ENCODE results near the gene IDI1. TPM values are rescaled to one million over a fixed set of nuclear protein-coding genes. Genes with fewer than 3 reads are reported as not detected.
A peak's percentile ranks its signal among the peaks of the same experiment; 100 is the strongest.

The IDI1 gene
- total and polyA plus RNA-seq, 3 donors from 2014 or later, result 36.9 to 52.1 (median 43.7) TPM

- 30 to 31% methylated on average over 5 of the region's 5 CpGs for WGBS, 2 donors
- peak; percentile 37 for DNase-seq
- peak overlapping the region; percentile 73 to 85 for H3K4me3 ChIP-seq
- H3K27ac ChIP-seq, result peak overlapping the region; percentile 99
- H3K36me3 ChIP-seq (ENCODE audit: low read depth, missing control alignments), result no peaks in the 10 kb centered on the region
- no peaks in the 10 kb centered on the region for H3K9me3 ChIP-seq
- intact Hi-C loops (cut with DNase I; ENCODE audit: low total_unique reads), result no loop called here
- no peak for TF ChIP-seq POLR2A (IDR thresholded peaks at IDR 0.05)
- TF ChIP-seq, protein P1, sequence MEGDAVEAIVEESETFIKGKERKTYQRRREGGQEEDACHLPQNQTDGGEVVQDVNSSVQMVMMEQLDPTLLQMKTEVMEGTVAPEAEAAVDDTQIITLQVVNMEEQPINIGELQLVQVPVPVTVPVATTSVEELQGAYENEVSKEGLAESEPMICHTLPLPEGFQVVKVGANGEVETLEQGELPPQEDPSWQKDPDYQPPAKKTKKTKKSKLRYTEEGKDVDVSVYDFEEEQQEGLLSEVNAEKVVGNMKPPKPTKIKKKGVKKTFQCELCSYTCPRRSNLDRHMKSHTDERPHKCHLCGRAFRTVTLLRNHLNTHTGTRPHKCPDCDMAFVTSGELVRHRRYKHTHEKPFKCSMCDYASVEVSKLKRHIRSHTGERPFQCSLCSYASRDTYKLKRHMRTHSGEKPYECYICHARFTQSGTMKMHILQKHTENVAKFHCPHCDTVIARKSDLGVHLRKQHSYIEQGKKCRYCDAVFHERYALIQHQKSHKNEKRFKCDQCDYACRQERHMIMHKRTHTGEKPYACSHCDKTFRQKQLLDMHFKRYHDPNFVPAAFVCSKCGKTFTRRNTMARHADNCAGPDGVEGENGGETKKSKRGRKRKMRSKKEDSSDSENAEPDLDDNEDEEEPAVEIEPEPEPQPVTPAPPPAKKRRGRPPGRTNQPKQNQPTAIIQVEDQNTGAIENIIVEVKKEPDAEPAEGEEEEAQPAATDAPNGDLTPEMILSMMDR (IDR thresholded peaks at IDR 0.05), result no peak
- H3K4me1 ChIP-seq, result peaks cover 15% of the 10 kb centered on the region
- no peaks in the 10 kb centered on the region for H3K27me3 ChIP-seq
Observed at GRCh38 chr10:1050145-1050544, 1.2 kb upstream of the IDI1 start.

DNA sequence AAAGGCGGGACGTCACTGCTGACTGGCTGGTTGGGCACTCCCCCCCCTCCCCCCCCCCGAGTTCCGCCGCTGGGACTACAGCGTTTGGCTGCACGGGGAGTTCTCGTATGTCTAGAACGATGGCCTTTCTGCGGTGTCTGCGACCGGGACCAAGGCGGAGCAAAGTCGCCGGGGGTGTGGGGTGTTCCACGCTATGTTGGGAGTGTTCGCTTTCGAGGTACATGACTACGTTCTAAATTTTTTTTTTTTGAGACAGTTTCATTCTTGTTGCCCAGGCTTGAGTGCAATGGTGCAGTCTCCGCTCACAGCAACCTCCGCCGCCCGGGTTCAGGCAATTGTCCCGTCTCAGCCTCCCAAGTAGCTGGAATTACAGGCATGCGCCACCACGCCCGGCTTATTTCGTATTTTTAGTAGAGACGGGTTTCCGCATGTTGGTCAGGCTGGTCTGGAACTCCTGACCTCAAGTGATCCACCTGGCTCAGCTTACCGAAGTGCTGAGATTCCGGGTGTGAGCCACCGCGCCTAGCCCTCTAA, 573 bp upstream of the IDI1 start:
- 1% methylated on average over 20 to 34 of the region's 34 CpGs for WGBS, 2 donors
- no peaks in the 10 kb centered on the region for H3K36me3 ChIP-seq (ENCODE audit: low read depth, missing control alignments)
- peak overlapping the region; percentile 73 to 85 for H3K4me3 ChIP-seq
- H3K4me1 ChIP-seq, result peaks cover 15% of the 10 kb centered on the region
- intact Hi-C loops (cut with DNase I; ENCODE audit: low total_unique reads), result no loop called here
- no peaks in the 10 kb centered on the region for H3K9me3 ChIP-seq
- TF ChIP-seq, protein P1 (IDR thresholded peaks at IDR 0.05), result no peak
- no peak for TF ChIP-seq POLR2A (IDR thresholded peaks at IDR 0.05)
- H3K27ac ChIP-seq, result peak overlapping the region; percentile 99
- no peaks in the 10 kb centered on the region for H3K27me3 ChIP-seq
- DNase-seq, result no peak

DNA sequence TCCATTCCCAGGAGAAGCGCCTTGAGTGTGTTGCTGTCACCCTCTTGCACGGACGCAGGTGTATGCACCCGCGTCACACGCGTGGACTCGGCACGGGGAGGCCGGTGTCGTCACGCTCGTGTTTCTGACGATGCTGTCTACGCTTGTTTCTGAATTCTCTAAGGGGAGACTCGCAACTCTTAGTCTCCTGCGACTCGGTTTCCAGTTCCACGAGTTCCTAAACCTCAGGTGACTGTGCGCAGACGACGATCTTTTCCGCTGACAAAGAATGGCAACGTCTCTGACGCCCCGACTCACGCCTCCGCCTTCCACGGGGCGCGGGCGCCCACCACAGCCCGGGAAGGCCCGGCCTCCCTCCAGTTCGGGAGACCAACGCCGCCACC, 579 bp downstream of the IDI1 start:
- TF ChIP-seq POLR2A (IDR thresholded peaks at IDR 0.05), result no peak
- TF ChIP-seq, protein P1 (IDR thresholded peaks at IDR 0.05), result no peak
- H3K9me3 ChIP-seq, result no peaks in the 10 kb centered on the region
- WGBS, 2 donors, result 0% methylated on average over 36 to 37 of the region's 37 CpGs
- H3K27ac ChIP-seq, result peak overlapping the region; percentile 99
- peak overlapping the region; percentile 73 to 85 for H3K4me3 ChIP-seq
- H3K27me3 ChIP-seq, result no peaks in the 10 kb centered on the region
- peaks cover 15% of the 10 kb centered on the region for H3K4me1 ChIP-seq
- DNase-seq, result peak; percentile 51
- no peaks in the 10 kb centered on the region for H3K36me3 ChIP-seq (ENCODE audit: low read depth, missing control alignments)
- intact Hi-C loops (cut with DNase I; ENCODE audit: low total_unique reads), result no loop called here

DNA sequence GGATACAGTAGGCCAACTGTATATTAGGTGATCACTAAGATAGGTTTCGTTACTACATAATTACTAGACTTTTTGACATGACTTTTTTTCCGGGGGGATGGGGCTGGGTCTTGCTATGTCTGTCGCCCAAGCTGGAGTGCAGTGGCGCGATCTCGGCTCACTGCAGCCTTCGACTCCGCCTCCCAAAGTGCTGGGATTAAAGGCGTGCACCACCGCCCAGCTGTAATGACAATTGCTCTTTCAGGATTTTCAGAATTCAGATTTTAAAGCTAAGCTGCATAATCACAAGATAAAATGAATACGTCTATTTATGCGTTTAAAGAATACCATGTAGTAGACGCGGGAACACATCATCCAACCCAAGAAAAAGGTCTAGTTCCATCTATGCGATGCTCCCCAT, 982 bp downstream of the IDI1 start:
- no peaks in the 10 kb centered on the region for H3K36me3 ChIP-seq (ENCODE audit: low read depth, missing control alignments)
- TF ChIP-seq POLR2A (IDR thresholded peaks at IDR 0.05), result no peak
- TF ChIP-seq, protein P1 (IDR thresholded peaks at IDR 0.05), result no peak
- H3K4me1 ChIP-seq, result peaks cover 15% of the 10 kb centered on the region
- peak overlapping the region; percentile 99 for H3K27ac ChIP-seq
- H3K27me3 ChIP-seq, result no peaks in the 10 kb centered on the region
- peak overlapping the region; percentile 73 to 85 for H3K4me3 ChIP-seq
- WGBS, 2 donors, result 2% methylated on average over 15 of the region's 15 CpGs
- intact Hi-C loops (cut with DNase I; ENCODE audit: low total_unique reads), result no loop called here
- H3K9me3 ChIP-seq, result no peaks in the 10 kb centered on the region
- peak; percentile 39 for DNase-seq

- WGBS, 2 donors, result 83 to 87% methylated on average over 6 of the region's 6 CpGs
- TF ChIP-seq, protein P1 (IDR thresholded peaks at IDR 0.05), result no peak
- no peak for TF ChIP-seq POLR2A (IDR thresholded peaks at IDR 0.05)
- Histone ChIP-seq H3K27me3 (no peaks in the 10 kb centered on the region), H3K4me1 (peaks cover 12% of the 10 kb centered on the region), H3K9me3 (no peaks in the 10 kb centered on the region), H3K4me3 (no peak overlapping the region), H3K36me3 (ENCODE audit: low read depth, missing control alignments) (no peaks in the 10 kb centered on the region), H3K27ac (peak overlapping the region in 1 of 2 donors; percentile 4)
- intact Hi-C loops (cut with DNase I; ENCODE audit: low total_unique reads), result no loop called here
- no peak for DNase-seq
Observed at GRCh38 chr10:1045415-1045814, 3.5 kb downstream of the IDI1 start.
